ENCODE measurements around the gene ACSS1.

The ACSS1 gene

GRCh38 chr20:25057234-25058050 is 497 bp downstream of the ACSS1 start:
- peak; percentile 62 for DNase-seq

- no peak for DNase-seq
These were observed 1.2 kb downstream of the ACSS1 start for GRCh38 chr20:25056690-25057233.

GRCh38 chr20:25055711-25056495 is 2.0 kb downstream of the ACSS1 start:
- peak; percentile 14 for DNase-seq

GRCh38 chr20:25054995-25055629 is 2.8 kb downstream of the ACSS1 start:
- DNase-seq = peak; percentile 44

- no peak for DNase-seq
These were observed 3.7 kb downstream of the ACSS1 start for GRCh38 chr20:25054096-25054820.

GRCh38 chr20:25053255-25054031 is 4.5 kb downstream of the ACSS1 start:
- DNase-seq = peak; percentile 32

GRCh38 chr20:25052255-25053194 is 5.4 kb downstream of the ACSS1 start:
- peak; percentile 20 for DNase-seq

GRCh38 chr20:25051386-25052155 is 6.4 kb downstream of the ACSS1 start:
- DNase-seq = no peak

- DNase-seq = no peak
These were observed 7.2 kb downstream of the ACSS1 start for GRCh38 chr20:25050501-25051350.

- DNase-seq = no peak
These were observed 7.9 kb downstream of the ACSS1 start for GRCh38 chr20:25050082-25050481.

GRCh38 chr20:25049261-25050060 is 8.5 kb downstream of the ACSS1 start:
- no peak for DNase-seq

GRCh38 chr20:25048519-25048952 is 9.4 kb downstream of the ACSS1 start:
- DNase-seq = no peak

- DNase-seq = no peak
These were observed 10.2 kb downstream of the ACSS1 start for GRCh38 chr20:25047766-25048165.

- DNase-seq = no peak
These were observed 10.9 kb downstream of the ACSS1 start for GRCh38 chr20:25046736-25047666.

GRCh38 chr20:25046181-25046641 is 11.7 kb downstream of the ACSS1 start:
- no peak for DNase-seq

GRCh38 chr20:25045343-25045712 is 12.6 kb downstream of the ACSS1 start:
- DNase-seq = no peak

All from EL (cell line).